ENCODE results near the gene CYGB.
A peak's percentile ranks its signal among the peaks of the same experiment; 100 is the strongest.
"Not testable (repeated sequence)": the region's sequence is repeated elsewhere in the genome, so short reads cannot be mapped to it uniquely, and the experiment has no call there.

Gene CYGB

DNA sequence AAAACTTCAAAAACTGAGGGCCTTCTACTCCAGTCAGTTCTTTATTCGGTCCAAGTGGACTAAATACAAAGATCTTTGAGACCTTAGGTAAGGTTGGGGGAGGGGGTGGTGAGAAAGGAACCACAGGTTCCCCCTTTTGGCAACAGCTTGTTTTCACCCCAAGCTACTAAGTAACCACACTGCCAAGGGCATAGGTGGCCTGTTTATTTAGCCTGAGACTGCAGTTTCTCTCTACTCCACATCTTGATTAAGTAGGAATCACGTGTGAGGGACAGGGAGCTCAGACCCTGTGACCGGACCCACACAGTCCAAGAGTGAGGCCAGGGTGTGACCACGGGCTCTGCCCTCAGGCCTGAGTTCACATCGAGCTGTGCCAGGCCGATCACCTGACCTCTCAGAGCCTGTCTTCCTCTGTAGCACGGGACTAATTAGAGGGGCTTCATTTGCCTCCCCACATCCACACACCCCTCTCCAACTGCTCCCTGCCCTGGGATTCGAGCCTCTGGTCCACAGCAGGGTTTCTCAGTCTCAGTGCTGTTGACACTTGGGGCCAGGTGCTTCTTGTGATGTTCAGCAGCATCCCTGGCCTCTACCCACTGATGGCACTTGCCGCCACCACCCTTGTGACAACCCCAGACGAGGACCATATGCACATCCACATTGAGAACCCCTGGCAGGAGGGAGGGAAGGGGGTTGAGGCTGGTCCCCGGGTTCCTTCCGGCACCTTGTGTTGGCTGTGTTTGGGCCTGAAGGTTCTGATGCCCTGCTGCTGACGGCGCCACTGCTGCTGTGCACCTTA is 30.3 kb upstream of the CYGB start:
- no peak for DNase-seq (ENCODE audit: low read depth in 2 of 2)

DNA sequence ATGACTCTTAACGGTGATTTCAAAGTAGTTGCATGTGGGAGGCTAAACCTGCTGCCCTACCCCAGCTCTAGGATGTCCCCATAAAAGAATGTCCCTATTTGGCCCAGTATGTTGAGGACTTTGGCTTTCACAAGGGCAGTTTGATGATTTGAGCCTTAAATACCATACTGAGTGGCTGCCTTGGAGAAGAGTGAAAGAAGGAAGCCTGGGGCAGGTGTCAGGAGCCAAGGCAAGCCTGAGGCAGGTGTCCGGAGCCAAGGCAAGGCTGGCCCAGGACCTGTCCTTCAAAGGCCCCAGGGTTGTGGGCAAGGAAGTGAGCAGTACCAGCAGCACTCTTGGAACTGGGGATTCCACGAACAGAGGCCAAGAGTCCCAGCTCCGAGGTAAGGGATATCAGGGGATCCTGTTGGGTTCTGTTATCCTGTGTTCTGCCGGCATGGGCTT is 29.5 kb upstream of the CYGB start:
- no peak for DNase-seq (ENCODE audit: low read depth in 2 of 2)

DNA sequence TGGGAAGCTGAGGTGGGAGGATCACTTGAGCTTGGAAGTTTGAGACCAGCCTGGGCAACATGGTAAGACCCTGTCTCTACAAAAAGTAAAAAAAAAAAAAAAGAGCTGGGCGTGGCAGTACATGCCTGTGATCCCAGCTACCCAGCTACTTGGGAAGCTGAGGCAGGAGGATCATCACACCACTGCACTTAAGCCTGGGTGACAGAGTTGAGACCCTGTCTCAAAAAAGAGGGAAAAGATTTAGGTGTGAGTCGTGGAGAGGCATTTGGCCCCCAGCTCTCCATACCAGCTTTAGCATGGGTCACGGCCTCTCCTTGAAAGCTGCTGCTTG is 29.1 kb upstream of the CYGB start:
- DNase-seq (ENCODE audit: low read depth in 2 of 2): no peak

DNA sequence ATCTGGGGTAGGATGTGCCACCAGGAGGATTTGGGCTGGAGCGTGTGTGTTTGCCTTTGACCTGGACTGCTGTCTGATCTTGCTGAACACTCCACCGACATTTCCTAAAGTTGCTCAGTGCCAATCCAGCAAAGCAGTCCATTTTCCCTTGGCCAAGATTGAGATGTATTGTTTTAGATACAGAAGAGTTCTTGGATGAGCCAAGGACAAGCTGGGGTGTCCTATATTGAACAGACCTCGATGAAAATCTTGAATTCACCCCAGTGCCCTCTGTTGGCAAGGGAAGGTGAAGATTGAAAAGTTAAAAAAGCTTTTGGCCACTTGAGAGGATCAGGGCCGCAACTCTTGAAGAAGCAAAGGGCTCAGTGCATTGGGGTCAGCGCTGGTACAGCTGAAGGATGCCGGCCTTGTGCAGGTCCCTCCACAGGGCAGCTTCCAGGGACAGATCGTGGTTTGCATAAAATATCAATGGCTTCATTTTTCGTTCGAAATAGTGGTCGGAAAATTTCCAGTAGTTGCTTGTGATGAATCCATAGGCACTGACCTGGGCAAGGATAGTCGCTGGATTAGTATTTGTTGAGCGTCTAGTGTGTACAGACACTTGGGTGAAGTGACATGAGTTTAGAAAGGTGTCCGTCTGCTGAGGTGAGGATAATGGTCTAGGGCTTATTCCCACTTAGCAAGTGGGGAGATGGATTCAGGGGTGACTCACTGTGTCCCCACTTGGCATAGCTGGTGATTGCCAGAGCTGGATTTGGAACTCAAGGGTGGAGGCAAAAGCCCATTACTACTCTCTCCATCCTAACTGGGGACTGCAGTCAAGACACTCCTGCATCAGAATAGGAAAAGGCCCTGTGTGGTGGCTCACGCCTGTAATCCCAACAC is 28.5 kb upstream of the CYGB start:
- no peak for DNase-seq (ENCODE audit: low read depth in 2 of 2)

DNA sequence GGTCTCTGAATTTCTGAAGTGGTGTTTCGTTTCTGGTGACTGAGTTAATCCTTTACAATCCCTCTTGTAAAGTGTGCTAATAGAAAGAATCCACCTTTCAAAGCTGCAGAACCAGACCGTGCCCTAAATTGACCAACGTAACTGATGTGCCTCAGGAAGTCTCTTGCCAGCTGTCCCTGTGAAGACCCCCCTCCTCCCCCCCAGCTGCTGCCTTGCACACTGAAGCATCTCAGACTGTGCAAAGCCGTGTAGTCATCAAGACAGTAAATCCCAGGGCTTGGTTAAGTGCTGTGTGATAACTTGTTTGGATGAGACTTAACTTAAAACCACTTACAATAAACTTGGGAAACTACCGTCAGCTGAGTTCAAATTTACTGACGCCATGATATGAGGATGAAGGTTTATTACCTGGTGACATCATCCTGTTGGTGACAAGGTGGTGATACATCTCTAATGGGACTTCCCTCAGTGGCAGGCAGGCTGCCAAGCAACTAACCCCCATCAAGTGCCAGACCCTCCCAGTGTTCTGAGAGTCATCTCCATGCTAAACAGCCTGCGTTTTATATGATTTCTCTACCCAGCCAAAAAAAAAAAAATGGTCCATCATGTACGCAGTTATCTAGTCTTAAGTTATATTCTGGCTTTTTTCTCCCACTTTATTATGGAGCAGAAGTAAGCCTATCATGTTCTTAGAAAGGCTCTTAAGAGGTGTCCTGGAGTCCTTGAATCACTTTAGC is 27.6 kb upstream of the CYGB start:
- DNase-seq (ENCODE audit: low read depth in 2 of 2): peak in 1 of 2 donors; percentile 31

DNA sequence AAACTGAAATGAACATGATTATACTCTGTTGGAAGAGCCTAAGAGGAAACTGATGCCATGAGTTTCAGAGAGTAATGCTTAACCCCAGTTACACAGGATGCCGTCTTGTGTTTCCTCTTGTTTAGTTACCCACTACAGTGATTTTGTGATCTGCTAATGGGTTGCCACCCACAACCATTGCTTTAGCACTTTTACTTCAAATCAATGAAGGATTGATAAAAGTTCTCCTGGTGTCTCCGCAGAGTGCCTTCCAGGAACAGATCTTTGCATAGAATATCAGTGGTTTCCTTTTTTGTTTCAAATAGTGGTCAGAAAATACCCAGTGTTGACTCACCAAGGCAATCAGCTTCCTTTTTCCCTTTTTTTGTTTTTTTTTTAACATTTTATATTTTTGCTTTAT is 25.9 kb upstream of the CYGB start:
- DNase-seq (ENCODE audit: low read depth in 2 of 2): not testable (repeated sequence)

DNA sequence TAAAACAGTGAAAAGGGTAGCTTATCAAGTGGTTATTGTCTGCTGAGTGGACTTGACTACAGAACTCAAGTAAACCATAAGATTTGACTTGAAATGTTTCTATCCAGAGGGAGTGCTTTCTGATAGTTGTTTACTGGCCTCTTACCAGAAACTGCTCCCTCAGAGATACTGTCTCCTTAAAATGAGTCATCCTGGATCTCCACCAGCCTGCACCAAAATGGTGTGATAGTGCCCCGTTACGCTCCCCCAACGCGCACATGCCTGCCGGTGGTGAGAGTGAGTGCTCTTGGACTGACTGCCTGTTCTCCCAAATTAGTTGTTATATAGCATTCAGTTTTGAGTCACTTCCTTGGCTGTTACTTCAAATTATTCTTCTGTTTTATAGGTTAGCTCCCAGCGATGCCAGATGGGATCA is 25.2 kb upstream of the CYGB start:
- DNase-seq (ENCODE audit: low read depth in 2 of 2): no peak

DNA sequence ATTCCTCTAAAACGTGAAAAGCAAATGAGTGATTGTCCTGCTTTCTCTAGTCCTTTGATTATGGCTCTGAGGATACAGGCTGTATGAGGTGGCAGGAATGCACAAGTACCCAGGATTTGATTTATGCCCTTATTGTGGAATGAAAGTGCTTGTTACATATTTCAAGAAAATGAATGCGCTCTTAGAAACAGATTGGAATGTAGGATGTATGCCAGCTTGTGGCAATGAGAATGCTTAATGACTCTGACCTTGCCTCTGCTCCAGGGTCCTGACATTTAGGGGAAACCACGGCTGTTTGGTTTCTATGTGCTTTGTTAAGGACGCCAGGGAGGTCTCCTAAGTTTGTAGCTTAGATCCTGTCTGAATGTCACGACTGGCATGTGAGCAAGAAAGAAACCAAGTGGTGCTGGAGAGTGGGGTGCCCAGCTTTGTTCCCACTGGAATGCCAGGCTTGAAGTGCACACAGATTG is 24.3 kb upstream of the CYGB start:
- no peak for DNase-seq (ENCODE audit: low read depth in 2 of 2)

DNA sequence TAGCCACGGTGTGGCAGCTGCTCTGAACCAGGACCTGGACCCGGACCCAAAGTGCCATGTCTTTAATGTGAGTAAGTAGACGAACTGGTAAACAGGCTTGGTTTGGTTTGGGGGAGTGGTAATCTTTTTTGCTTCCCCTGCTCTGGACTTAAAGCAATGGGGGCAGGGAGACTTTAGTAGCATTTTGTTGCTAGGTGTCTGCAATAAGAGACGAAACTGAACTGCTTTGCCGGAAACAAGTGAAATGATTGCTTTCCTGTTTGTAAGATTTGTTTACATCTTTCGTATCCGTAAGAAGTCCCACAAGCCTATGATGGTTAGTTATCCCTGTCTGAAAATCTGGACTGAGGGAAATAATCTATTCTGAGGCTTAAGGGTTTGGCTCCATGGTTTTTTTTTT is 23.8 kb upstream of the CYGB start:
- DNase-seq (ENCODE audit: low read depth in 2 of 2): no peak

DNA sequence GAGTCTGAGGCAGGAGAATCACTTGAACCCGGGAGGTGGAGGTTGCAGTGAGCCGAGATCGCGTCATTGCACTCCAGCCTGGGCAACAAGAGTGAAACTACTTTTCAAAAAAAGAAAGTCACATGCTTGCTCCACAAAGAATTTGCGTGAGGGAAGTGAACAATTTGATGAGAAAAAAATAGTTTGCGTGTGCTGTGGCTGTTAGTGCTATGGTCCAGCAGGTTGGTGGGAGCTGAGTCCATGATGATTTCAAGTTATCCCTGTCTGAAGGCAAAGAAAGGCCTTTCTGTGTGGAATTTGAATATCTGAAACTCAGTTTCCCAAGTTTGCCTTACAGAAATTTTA is 23.3 kb upstream of the CYGB start:
- DNase-seq (ENCODE audit: low read depth in 2 of 2): no peak

DNA sequence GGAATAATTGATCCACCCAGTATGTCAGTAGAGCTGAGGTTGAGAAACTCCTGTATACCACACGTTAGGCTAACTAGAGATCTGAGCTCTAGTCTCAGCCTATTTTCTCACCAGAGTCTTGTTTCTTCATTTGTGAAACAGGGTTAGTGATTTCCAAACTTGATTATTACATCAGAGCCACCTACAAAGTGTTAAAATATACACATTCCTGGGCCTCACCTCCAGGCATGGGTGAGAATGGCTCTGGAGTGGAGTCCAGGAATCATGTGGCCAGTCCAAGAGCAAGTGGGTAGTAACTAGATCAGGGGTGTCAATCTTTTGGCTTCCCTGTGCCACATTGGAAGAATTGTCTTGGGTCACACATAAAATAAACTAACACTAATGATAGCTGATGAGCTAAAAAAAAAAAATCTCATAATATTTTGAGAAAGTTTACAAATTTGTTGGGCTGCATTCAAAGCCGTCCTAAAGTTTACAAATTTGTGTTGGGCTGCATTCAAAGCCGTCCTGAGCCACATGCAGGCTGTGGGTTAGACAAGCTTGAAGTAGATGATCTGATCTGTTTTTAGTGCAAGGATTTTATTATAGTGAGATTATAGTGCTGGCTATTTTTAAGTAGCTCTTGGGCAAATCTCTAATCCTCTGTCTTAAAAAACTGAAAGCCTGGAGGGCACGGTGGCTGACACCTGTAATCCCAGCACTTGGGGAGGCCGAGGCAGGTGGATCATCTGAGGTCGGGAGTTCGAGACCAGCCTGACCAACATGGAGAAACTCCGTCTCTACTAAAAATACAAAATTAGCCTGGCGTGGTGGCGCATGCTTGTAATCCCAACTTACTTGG is 22.7 kb upstream of the CYGB start:
- DNase-seq (ENCODE audit: low read depth in 2 of 2): no peak

DNA sequence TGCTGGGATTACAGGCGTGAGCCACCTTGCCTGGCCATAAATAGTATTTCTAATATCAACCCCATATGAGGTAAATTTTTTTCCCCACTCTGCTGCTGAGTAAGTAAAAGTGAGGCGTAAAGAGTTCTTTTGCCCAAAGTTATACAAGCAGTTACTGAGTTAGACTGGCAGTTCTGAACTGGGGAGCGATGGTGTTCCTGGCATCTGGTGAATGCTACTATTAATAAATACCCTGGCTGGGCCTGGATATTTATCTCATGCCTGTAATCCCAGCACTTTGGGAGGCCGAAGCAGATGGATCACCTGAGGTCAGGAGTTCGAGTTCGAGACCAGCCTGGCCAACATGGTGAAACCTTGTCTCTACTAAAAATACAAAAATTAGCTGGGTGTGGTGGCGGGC is 22.0 kb upstream of the CYGB start:
- DNase-seq (ENCODE audit: low read depth in 2 of 2): not testable (repeated sequence)

DNA sequence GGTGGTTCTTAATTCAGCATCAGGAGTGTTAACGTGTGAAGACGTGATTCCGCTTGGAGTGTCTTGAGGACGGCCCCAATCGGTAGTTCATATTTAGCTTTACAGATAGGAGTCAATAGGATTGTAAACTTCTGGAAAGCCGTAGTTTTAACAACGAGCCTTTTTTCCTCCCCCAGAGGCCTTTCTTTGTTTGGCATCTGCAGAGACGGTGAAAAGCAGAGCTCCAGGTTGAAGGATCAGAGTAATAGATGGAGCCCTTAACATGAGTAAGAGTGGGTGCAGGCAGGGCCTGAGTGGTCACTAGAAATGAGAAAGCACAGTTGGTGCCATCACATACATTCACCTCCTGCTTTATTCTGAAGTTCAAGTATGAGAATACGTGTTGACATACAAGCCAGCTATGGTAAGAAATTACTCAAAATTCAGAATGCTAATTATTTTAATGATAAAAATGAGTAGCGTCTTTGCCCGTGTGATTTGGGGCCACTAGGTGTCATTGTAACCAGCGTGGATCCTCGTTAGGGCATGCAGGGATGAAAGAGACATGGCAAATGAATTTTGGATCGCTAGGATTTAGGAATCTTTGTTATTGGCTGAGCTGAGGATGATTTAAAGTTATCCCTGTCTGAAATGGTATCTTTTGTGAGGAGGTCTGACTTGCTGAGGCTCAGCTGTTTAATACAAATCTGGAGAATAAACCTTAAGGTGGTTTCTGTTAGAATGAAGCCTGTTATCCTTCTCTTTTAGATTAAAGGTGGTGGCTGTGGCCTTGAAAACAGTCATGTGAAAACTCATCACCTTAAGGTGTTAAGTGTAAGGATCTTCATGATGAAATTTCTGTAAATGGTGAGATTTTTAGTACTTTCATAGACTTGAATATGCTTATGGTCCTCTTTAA is 20.9 kb upstream of the CYGB start:
- DNase-seq (ENCODE audit: low read depth in 2 of 2): no peak

DNA sequence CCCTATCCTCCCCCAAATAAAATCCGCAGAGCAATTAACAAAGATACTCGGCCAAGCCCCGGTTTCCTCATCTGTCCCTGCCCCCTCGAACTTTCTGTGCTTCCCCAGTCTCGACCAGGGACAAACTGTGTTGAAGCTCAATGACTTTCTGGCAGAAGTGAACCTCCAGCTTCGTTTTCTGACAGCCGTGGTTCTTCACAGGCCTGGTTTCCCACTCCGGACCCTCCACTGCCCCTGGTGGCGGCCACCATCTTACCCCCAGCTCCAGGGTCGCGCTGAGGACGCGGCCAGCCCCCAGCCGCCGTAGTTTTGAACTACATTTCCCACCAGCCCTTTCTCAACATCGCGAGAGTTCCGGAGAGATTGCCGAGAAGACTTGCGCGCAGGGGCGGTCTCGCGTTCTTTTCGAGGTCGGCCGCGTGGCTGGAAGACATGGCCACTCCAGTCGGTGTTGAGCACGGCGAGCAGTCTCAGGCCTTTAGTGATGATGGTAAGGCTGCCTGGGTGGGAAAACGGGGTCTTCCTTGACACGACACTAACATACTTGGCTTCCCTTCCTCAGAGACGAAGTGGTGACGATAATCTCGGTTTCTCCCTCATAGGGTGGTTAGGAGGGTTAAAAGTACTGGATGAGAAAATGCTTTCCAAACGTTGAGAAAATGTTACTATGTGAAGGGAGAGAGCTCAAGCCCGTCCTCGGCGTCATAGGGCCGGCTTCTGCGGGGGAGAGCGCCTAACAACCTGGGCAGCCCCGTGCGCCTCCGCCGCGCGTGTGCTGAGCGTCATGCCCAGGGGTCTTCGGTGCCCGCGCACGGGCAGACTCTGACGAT is 20.1 kb upstream of the CYGB start:
- DNase-seq (ENCODE audit: low read depth in 2 of 2): peak; percentile 82 to 91

DNA sequence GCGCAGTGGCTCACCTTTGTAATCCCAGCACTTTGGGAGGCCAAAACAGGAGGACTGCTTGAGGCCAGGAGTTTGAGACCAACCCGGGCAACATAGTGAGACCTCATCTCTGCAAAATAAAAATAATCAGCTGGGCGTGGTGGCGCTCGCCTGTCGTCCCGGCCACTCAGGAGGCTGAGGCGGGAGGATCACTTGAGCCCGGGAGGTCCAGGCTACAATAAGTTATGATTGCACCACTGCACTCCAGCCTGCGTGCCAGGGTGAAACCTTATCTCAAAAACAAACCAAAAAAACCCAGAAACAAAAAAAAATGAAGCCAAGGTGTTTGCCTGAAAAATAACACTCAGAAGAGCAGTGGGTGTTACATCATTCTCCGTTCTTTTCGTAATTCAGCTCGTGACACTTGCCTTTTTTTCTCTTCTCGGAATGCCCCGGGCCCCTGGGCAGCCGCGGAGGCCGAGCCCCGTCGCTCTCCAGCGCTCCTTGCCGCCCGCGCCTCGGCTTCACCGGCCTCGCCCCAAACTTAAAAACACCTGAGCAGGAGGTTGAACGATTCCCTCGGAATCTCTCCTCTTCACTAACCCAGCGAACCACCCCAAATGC is 19.4 kb upstream of the CYGB start:
- peak; percentile 17 to 35 for DNase-seq (ENCODE audit: low read depth in 2 of 2)

DNA sequence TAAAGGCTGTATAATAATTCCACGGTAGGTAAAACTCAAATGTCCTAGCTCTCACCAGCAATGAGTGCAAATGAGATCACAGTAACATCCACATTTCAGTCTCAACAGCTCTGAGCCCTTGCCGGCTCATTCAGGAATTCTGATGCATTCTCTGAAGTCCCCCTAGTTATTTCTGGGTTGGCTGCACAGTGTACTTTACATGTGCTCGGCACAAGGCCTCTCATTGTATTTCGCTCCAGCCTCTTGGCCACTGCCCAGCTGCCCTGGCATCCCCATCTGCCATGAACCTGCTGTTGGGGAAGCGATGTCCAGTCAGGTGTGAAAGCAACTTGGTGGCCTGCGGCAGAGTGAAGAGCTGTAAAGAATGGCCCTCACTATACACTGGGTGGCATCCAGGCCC is 16.6 kb upstream of the CYGB start:
- no peak for DNase-seq (ENCODE audit: low read depth in 2 of 2)

DNA sequence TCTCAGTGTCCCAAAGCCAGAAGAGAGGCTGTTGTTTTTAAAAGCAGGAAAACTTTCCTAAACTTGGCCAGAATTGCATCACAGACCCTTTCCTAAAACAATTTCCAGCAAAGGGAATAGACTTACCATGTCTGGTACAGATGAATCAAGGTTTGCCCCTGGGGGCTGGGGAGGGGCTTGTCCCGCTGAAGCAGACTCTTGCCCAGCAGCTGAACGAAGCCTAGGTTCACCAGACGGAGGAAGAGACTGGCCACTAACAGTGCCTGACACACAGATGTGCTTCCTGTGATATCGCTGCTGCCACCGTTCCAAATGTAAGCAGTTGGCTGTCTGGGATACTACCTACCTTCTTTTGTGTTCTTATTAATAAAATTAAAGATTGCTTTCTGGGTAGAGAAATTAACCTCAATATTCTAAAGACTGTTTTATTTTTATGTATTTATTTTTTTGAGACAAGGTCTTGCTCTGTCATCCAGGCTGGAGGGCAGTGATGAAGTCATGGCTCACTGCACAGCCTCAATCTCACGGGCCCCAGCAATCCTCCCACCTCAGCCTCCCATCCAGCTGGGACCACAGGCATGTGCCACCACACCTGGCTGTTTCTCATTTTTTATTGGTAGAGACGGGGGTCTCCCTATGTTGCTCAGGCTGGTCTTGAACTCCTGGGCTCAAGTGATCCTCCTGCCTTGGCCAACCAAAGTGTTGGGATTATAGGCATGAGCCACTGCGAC is 15.8 kb upstream of the CYGB start:
- DNase-seq (ENCODE audit: low read depth in 2 of 2): no peak

DNA sequence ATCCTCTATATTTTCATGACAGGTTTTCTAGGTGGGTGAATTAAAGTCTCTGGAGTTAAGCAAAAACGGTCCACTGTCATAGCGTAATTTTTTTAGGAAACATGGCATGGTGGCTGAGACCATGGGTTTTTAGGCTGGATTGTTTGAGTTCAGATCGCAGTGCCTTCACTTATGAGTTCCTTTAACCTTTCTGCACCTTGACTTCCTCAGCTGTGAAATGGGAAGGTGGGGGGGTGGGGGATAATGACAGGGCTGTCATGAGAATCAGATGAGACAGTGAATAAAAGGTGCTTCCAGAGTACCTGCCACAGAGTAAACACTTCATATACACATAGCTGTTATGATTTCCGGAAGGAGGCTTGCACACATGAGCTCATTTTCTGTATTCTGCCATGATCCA is 14.2 kb upstream of the CYGB start:
- no peak for DNase-seq (ENCODE audit: low read depth in 2 of 2)

Measured in stimulated activated CD4-positive, alpha-beta T cell treated with anti-CD3 and anti-CD28 coated beads, Interleukin-1b, Interleukin-23, amount 100 ng/mL, for 4 hours (primary cell).